Retinal pigment epithelial cell (primary cell): ENCODE results near the gene BASP1.

ENCODE experiments used
- DNase-seq: peaks from one replicate; pipeline ENCODE4 v3.0.0-alpha.2; 2010; ENCODE audit warnings: low read depth
- H3K4me3 ChIP-seq: 2 replicates; pipeline ENCODE4 v1.5.1; 2011; ENCODE audit warnings: mild to moderate bottlenecking, low read length, control low read depth, moderate library complexity
- TF ChIP-seq, protein P1 (sequence below): conservative IDR thresholded peaks from 2 replicates; pipeline ENCODE4 v1.5.1; 2011; ENCODE audit warnings: low read depth, low read length, control low read depth, inconsistent platforms

BASP1 gene

DNA sequence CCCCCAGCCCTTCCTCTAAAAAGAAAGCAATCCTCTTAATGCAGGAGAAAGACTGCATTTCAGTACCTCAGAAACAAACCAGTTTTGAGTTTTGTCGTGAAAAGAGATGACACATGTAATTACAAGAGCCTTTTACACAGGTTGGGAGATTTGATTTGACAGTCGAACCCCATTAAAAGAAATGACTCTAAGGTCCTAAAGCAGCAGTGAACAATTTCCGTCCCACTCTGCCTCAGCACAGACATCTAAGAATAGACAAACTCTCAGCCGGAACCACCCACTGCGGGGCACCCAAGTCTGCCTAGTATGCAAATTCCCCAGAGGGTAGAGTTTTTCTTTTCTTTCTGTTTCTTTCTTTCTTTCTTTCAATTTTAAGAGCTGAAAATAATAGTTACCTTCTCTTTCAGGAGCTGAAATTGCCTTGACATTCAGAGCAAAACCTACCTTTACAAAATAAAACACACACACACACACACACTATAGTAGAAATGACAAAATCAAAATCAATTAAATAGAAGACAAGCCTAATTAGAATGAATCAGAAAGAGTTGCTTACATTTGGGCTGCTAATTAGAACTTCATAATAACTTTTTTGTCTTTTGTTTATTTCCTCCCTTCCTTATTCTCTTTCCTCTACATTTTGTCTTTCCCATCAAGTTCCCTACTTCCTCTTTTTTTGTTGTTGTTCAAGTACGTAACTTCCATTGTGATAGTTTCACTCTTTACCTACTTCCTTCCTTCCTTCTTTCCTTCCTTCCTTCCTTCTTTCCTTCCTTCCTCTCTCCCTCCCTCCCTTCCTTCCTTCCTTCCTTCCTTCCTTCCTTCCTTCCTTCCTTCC is 65.1 kb downstream of the BASP1 start:
- no peak overlapping the region for H3K4me3 ChIP-seq
- DNase-seq = no peak
- TF ChIP-seq, protein P1, sequence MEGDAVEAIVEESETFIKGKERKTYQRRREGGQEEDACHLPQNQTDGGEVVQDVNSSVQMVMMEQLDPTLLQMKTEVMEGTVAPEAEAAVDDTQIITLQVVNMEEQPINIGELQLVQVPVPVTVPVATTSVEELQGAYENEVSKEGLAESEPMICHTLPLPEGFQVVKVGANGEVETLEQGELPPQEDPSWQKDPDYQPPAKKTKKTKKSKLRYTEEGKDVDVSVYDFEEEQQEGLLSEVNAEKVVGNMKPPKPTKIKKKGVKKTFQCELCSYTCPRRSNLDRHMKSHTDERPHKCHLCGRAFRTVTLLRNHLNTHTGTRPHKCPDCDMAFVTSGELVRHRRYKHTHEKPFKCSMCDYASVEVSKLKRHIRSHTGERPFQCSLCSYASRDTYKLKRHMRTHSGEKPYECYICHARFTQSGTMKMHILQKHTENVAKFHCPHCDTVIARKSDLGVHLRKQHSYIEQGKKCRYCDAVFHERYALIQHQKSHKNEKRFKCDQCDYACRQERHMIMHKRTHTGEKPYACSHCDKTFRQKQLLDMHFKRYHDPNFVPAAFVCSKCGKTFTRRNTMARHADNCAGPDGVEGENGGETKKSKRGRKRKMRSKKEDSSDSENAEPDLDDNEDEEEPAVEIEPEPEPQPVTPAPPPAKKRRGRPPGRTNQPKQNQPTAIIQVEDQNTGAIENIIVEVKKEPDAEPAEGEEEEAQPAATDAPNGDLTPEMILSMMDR = no peak

DNA sequence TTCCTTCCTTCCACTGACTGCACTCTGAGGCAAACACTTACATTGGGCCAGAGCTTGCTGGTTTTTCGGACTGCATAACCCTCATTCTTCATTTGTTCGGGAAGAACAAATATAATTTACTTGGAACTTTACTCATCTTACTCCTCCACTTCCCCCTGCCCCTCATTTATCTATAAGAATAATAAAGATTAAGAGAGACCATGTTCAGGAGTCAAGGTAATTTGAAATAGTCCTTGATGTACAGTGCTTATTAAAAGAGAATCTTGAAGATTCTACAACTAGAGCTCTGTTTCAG is 65.6 kb downstream of the BASP1 start:
- TF ChIP-seq, protein P1 = no peak
- no peak overlapping the region for H3K4me3 ChIP-seq
- DNase-seq = no peak

DNA sequence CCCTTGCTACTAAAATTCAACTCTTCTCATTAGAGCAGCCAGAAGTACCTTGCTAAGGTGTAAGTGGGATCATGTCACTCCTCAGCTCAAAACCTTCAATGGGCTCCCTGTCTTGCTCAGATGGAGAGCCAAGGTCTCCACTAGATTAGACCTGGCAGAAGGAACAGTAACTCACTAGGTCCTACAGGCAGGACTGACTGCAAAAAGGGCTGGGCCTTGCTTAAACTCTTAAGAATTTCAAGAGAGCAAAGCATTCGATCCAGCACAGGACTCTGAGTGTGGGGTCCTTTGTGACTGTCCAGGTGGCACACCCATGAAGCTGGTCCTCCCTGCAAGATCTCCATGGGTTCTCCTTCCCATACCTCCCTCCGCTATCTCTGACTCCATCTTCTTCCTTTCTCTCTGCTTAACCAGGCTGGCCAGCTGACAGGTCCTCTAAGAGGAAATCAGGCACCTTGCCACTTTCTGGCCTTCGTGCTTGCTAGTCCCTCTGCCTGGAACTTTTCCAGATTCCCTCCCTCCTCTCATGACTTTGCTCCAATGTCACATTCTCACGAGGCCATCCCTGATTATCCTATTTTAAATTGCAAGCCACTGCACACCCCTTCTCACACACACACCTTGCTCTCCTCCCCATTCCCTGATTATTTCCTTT is 70.2 kb downstream of the BASP1 start:
- no peak overlapping the region for H3K4me3 ChIP-seq
- DNase-seq = no peak
- TF ChIP-seq, protein P1 = no peak

DNA sequence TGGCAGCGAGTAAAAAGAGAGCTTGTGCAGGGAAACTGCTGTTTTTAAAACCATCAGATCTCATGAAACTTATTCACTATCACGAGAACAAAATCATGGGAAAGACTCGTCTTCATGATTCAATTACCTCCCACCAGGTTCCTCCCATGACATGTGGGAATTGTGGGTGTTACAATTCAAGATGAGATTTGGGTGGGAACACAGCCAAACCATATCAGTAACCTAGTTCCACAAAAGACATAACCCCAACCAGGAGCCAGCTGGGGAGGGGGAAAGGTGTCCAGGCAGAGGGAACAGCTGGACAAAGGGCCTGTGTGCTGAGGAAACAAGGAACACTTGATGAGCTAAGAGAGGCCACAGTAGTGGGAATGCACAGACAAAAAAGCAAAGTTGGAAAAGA is 71.1 kb downstream of the BASP1 start:
- no peak for DNase-seq
- no peak overlapping the region for H3K4me3 ChIP-seq
- TF ChIP-seq, protein P1 = no peak

DNA sequence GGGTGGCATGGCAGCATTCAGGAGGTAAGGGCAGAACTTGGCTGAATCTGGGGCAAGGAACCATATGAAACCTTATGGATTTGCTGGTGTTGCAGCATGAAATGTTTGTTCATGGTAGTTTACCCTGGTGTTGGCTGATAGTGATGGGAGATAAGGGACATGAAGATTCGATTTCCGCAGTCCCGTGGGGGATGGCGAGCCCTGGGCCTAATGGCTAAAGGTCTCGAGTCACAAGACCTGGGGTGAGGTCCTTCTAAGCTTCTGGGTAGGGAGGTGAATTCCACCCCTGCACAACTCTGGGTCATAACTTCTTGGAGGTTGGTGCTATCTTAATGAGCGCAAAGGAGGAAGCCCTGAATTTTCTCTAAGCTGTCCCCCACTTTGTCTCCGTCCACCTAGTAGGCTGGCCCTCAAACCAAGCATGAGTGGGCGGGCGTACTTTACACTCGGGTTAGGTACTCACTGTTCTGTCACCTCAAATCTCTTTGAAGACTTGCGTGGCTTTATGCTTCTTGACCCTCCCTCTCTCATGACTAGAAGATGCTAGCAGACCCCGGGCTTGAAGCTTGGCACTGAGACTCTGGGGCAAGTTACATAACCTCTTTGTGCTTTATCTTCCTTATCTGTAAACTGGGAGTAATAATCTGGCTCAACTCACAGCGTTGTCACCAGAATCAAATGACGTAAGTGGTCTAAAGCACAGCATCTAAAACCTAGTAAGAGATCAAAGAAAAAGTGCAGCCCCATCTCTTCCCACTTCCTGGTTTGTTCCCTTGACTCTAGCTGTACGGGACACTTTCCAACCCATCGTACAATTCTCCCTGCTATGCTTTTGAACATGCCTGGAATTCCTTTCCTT is 72.5 kb downstream of the BASP1 start:
- no peak overlapping the region for H3K4me3 ChIP-seq
- TF ChIP-seq, protein P1 = no peak
- DNase-seq = no peak

DNA sequence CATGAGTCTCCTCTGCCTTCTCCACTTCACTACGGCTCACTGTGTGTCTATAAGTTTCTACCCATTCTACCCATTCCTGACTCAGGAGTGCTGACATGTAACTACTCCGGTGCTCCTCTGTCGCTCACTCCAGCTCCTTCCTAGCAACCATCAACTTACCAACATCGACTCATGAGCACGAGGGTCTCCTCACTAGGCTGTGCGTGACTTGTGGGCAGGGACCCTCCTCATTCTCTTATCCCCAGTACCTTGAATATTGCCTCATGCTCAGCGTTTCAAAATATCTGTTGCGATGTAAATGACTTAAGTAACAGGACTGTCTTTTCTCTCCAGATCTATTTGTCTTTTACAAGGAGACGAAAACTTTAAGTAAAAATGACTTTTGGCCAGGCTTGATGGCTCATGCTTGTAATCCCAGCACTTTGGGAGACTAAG is 73.1 kb downstream of the BASP1 start:
- no peak overlapping the region for H3K4me3 ChIP-seq
- TF ChIP-seq, protein P1 = no peak
- DNase-seq = no peak
